Measurements from ENCODE around the gene AGRN. TPM values are rescaled to one million over a fixed set of nuclear protein-coding genes. Genes with fewer than 3 reads are reported as not detected.
"Not testable (repeated sequence)": the region's sequence is repeated elsewhere in the genome, so short reads cannot be mapped to it uniquely, and the experiment has no call there.

The AGRN gene
- total RNA-seq, 1 donor from 2014 or later, result 374 TPM

GRCh38 chr1:975365-975764, 44.6 kb upstream of the AGRN start:
- no peak for TF ChIP-seq CTCF (IDR thresholded peaks at IDR 0.05; ENCODE audit: unreplicated experiment)
- Mint-ChIP-seq H3K27me3 (ENCODE audit: unreplicated experiment) (peaks cover 16% of the 10 kb centered on the region), H3K4me3 (ENCODE audit: unreplicated experiment) (no peak overlapping the region), H3K9me3 (ENCODE audit: unreplicated experiment) (no peaks in the 10 kb centered on the region), H3K27ac (ENCODE audit: unreplicated experiment) (no peak overlapping the region), H3K4me1 (ENCODE audit: unreplicated experiment) (peaks cover 3% of the 10 kb centered on the region), H3K36me3 (ENCODE audit: low read depth, unreplicated experiment) (peaks cover 3% of the 10 kb centered on the region)
- DNase-seq (ENCODE audit: low spot score), result no peak

- Mint-ChIP-seq H3K4me1 (ENCODE audit: unreplicated experiment) (peaks cover 3% of the 10 kb centered on the region), H3K9me3 (ENCODE audit: unreplicated experiment) (no peaks in the 10 kb centered on the region), H3K4me3 (ENCODE audit: unreplicated experiment) (no peak overlapping the region), H3K27me3 (ENCODE audit: unreplicated experiment) (peaks cover 18% of the 10 kb centered on the region), H3K36me3 (ENCODE audit: low read depth, unreplicated experiment) (peaks cover 3% of the 10 kb centered on the region), H3K27ac (ENCODE audit: unreplicated experiment) (no peak overlapping the region)
- no peak for TF ChIP-seq CTCF (IDR thresholded peaks at IDR 0.05; ENCODE audit: unreplicated experiment)
- peak; percentile 44 for DNase-seq (ENCODE audit: low spot score)
Observed at GRCh38 chr1:975896-976683, 43.8 kb upstream of the AGRN start.

GRCh38 chr1:976791-977190, 43.1 kb upstream of the AGRN start:
- H3K9me3 Mint-ChIP-seq (ENCODE audit: unreplicated experiment); DNase-seq (ENCODE audit: low spot score); H3K4me3 Mint-ChIP-seq (ENCODE audit: unreplicated experiment); H3K4me1 Mint-ChIP-seq (ENCODE audit: unreplicated experiment); H3K27ac Mint-ChIP-seq (ENCODE audit: unreplicated experiment); H3K36me3 Mint-ChIP-seq (ENCODE audit: low read depth, unreplicated experiment): not testable (repeated sequence)
- H3K27me3 Mint-ChIP-seq (ENCODE audit: unreplicated experiment), result peaks cover 18% of the 10 kb centered on the region

GRCh38 chr1:978069-978834, 41.7 kb upstream of the AGRN start:
- Mint-ChIP-seq H3K36me3 (ENCODE audit: low read depth, unreplicated experiment) (peaks cover 5% of the 10 kb centered on the region), H3K27ac (ENCODE audit: unreplicated experiment) (no peak overlapping the region), H3K4me1 (ENCODE audit: unreplicated experiment) (peaks cover 3% of the 10 kb centered on the region), H3K4me3 (ENCODE audit: unreplicated experiment) (peak overlapping the region; percentile 51), H3K9me3 (ENCODE audit: unreplicated experiment) (no peaks in the 10 kb centered on the region), H3K27me3 (ENCODE audit: unreplicated experiment) (peaks cover 23% of the 10 kb centered on the region)
- DNase-seq (ENCODE audit: low spot score), result no peak
- TF ChIP-seq CTCF (IDR thresholded peaks at IDR 0.05; ENCODE audit: unreplicated experiment), result no peak

GRCh38 chr1:978835-979743, 40.8 kb upstream of the AGRN start:
- no peak for TF ChIP-seq CTCF (IDR thresholded peaks at IDR 0.05; ENCODE audit: unreplicated experiment)
- Mint-ChIP-seq H3K27ac (ENCODE audit: unreplicated experiment) (no peak overlapping the region), H3K9me3 (ENCODE audit: unreplicated experiment) (no peaks in the 10 kb centered on the region), H3K36me3 (ENCODE audit: low read depth, unreplicated experiment) (peaks cover 7% of the 10 kb centered on the region), H3K4me3 (ENCODE audit: unreplicated experiment) (no peak overlapping the region), H3K4me1 (ENCODE audit: unreplicated experiment) (peaks cover 3% of the 10 kb centered on the region), H3K27me3 (ENCODE audit: unreplicated experiment) (peaks cover 21% of the 10 kb centered on the region)
- DNase-seq (ENCODE audit: low spot score), result no peak

All from endothelial cell (in vitro differentiated cells).